ENCODE data around the gene HINT2.

The HINT2 gene

DNA sequence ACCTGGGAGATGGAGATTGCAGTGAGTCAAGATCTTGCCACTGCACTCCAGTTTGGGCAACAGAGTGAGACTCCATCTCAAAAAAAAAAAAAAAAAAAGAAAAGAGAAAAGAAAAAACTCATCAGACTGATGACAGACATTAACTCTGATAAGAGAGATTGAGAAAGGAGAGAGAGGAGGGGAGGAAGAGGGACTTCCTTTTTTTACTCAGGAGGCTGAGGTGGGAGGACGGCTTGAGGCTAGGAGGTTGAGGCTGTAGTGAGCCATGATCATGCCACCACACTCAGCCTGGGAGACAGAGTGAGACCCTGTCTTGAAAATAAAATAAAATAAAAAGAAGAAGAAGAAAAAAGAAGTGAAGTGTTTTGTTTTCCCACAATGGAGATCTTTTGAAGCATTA lies 51.0 kb downstream of the HINT2 start:
- TF ChIP-seq, protein P1, sequence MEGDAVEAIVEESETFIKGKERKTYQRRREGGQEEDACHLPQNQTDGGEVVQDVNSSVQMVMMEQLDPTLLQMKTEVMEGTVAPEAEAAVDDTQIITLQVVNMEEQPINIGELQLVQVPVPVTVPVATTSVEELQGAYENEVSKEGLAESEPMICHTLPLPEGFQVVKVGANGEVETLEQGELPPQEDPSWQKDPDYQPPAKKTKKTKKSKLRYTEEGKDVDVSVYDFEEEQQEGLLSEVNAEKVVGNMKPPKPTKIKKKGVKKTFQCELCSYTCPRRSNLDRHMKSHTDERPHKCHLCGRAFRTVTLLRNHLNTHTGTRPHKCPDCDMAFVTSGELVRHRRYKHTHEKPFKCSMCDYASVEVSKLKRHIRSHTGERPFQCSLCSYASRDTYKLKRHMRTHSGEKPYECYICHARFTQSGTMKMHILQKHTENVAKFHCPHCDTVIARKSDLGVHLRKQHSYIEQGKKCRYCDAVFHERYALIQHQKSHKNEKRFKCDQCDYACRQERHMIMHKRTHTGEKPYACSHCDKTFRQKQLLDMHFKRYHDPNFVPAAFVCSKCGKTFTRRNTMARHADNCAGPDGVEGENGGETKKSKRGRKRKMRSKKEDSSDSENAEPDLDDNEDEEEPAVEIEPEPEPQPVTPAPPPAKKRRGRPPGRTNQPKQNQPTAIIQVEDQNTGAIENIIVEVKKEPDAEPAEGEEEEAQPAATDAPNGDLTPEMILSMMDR (IDR thresholded peaks at IDR 0.05; ENCODE audit: low read depth, low read length, missing control alignments), result no peak
- H3K4me3 ChIP-seq (ENCODE audit: low read depth, low read length), result no peak overlapping the region
- no peak for DNase-seq (ENCODE audit: low read depth)
- in situ Hi-C loops (cut with HindIII; ENCODE audit: low sequenced_read_pairs), result loop anchor here (25.0 kb wide), 1 partner anchor 123 kb away; no protein-coding TSS in a partner anchor

GRCh38 chr9:35763181-35763580 lies 51.7 kb downstream of the HINT2 start:
- in situ Hi-C loops (cut with HindIII; ENCODE audit: low sequenced_read_pairs), result loop anchor here (25.0 kb wide), 1 partner anchor 124 kb away; no protein-coding TSS in a partner anchor
- no peak overlapping the region for H3K4me3 ChIP-seq (ENCODE audit: low read depth, low read length)
- no peak for DNase-seq (ENCODE audit: low read depth)
- TF ChIP-seq, protein P1 (IDR thresholded peaks at IDR 0.05; ENCODE audit: low read depth, low read length, missing control alignments), result no peak

Data from astrocyte of the cerebellum (primary cell).